Transverse colon (tissue), 4 donors: ENCODE measurements around the gene AQP12B. TPM values are rescaled to one million over a fixed set of nuclear protein-coding genes. Genes with fewer than 3 reads are reported as not detected.
A peak's percentile ranks its signal among the peaks of the same experiment; 100 is the strongest.

Experiments
- DNase-seq: peaks from one replicate; pipeline ENCODE4 v3.0.0-alpha.2; 2019
- H3K27ac ChIP-seq, 4 donors: fragments of 200-600 bp; sonication (generic); 2 replicates each; pipeline ENCODE4 v1.5.1; 2016 to 2018; ENCODE audit warnings: inconsistent platforms in 4 of 4
- H3K27me3 ChIP-seq: fragments of 200-600 bp; sonication (generic); 2 replicates; pipeline ENCODE4 v1.5.1; 2017; ENCODE audit warnings: inconsistent platforms
- H3K36me3 ChIP-seq, 4 donors: fragments of 200-600 bp; sonication (generic); 2 replicates each; pipeline ENCODE4 v1.5.1; 2017 to 2019; ENCODE audit warnings: inconsistent platforms in 4 of 4
- H3K4me1 ChIP-seq, 4 donors: fragments of 200-600 bp; sonication (generic); 2 replicates each; pipeline ENCODE4 v1.5.1; 2017 to 2020; ENCODE audit warnings: inconsistent platforms in 4 of 4
- H3K4me3 ChIP-seq, 4 donors: fragments of 200-600 bp; sonication (generic); 1 replicate in 1 of 4; 2 replicates in 3 of 4; pipeline versions ENCODE4 v1.5.1 to v1.6.1; 2017 to 2019; ENCODE audit warnings: inconsistent platforms in 4 of 4
- H3K9me3 ChIP-seq, 2 donors: fragments of 200-600 bp; sonication (generic); 2 replicates each; pipeline ENCODE4 v1.5.1; 2017 to 2019; ENCODE audit warnings: inconsistent platforms in 2 of 2
- CTCF ChIP-seq, 5 experiments: fragments of 200-600 bp in 3 of 5; fragments of 450-650 bp in 2 of 5; sonication (generic) in 3 of 5; IDR thresholded peaks; 1 replicate in 2 of 5; 2 replicates in 3 of 5; pipeline ENCODE4 v1.5.1; 2016 to 2017; ENCODE audit warnings: antibody characterized with exemption in 5 of 5, inconsistent platforms in 3 of 5, mild to moderate bottlenecking in 2 of 5, moderate library complexity in 1 of 5
- EP300 ChIP-seq: sonication (generic); formaldehyde crosslinking; IDR thresholded peaks from one replicate; pipeline ENCODE4 v1.6.1; 2017; ENCODE audit warnings: antibody characterized with exemption, low read depth
- POLR2A ChIP-seq: fragments of 450-650 bp; IDR thresholded peaks from one replicate; pipeline ENCODE4 v1.6.1; 2016; ENCODE audit warnings: antibody characterized with exemption, mild to moderate bottlenecking, moderate library complexity
- POLR2AphosphoS5 ChIP-seq, 3 donors: sonication (generic); formaldehyde crosslinking; IDR thresholded peaks; one replicate each; pipeline ENCODE4 v1.6.1; 2016; ENCODE audit warnings: antibody characterized with exemption in 3 of 3
- WGBS, 2 donors: methylation state at CpG; one replicate each; pipeline ENCODE4 v1.1.5; 2018; ENCODE audit warnings: low coverage in 1 of 2; 5-methylcytosine and 5-hydroxymethylcytosine counted together
- in situ Hi-C, 4 donors: fragments of 200-750 bp; cut with MboI; loops; one replicate each; pipeline versions ENCODE4 v1.15.0 to v1.15.1; 2017; ENCODE audit warnings: low sequenced_read_pairs in 3 of 4, low pct_ligation_motif_present in 1 of 4, low pct_unique_long_range_greater_than_20kb in 1 of 4
- intact Hi-C: fragments of 100-400 bp; cut with DNase I; formaldehyde crosslinking; loops from one replicate; pipeline ENCODE4 v1.15.1; 2023; ENCODE audit warnings: low total_unique reads
- total RNA-seq, 4 donors: library from RNA; depleted of rRNA; stranded (reverse); fragments of >200 nt; gene quantifications; one replicate each; pipeline ENCODE4 v1.1.0, GENCODE V29; 2016

Gene AQP12B
- total RNA-seq, 4 donors from 2014 or later: 0.55 to 1.5 TPM; not detected in 2

GRCh38 chr2:240629968-240630770 is 52.5 kb downstream of the AQP12B start:
- no peak overlapping the region for H3K4me3 ChIP-seq
- H3K4me1 ChIP-seq: no peaks in the 10 kb centered on the region
- no peaks in the 10 kb centered on the region for H3K27me3 ChIP-seq
- H3K27ac ChIP-seq: no peak overlapping the region
- peaks cover 0 to 12% (median 0%) of the 10 kb centered on the region in 4 donors for H3K36me3 ChIP-seq
- intact Hi-C loops (no loop called here), in situ Hi-C loops (no loop called here)
- peak; percentile 6 for DNase-seq
- TF ChIP-seq POLR2A: no peak
- TF ChIP-seq POLR2AphosphoS5 (IDR thresholded peaks at IDR 0.05): no peak
- TF ChIP-seq EP300: no peak
- no peak for TF ChIP-seq CTCF (IDR thresholded peaks at IDR 0.05)
- 94 to 98% methylated on average over 6 to 44 of the region's 50 CpGs for WGBS, 2 donors
- no peaks in the 10 kb centered on the region for H3K9me3 ChIP-seq

GRCh38 chr2:240629619-240629967 is 53.1 kb downstream of the AQP12B start:
- intact Hi-C loops: no loop called here
- TF ChIP-seq CTCF (IDR thresholded peaks at IDR 0.05) (no peak), POLR2A (no peak), EP300 (no peak)
- in situ Hi-C loops: no loop called here

GRCh38 chr2:240628808-240629618 is 53.7 kb downstream of the AQP12B start:
- intact Hi-C loops (no loop called here), in situ Hi-C loops (no loop called here)
- 77% methylated on average over 20 of the region's 20 CpGs; no CpG with 5 or more reads in 1 of the 2 donors for WGBS, 2 donors
- H3K36me3 ChIP-seq: peaks cover 0 to 12% (median 0%) of the 10 kb centered on the region in 4 donors
- H3K4me1 ChIP-seq: no peaks in the 10 kb centered on the region
- TF ChIP-seq CTCF (IDR thresholded peaks at IDR 0.05) (no peak), POLR2A (no peak), POLR2AphosphoS5 (IDR thresholded peaks at IDR 0.05) (no peak), EP300 (no peak)
- H3K27ac ChIP-seq: no peak overlapping the region
- H3K9me3 ChIP-seq: no peaks in the 10 kb centered on the region
- no peak overlapping the region for H3K4me3 ChIP-seq
- peak; percentile 4 for DNase-seq
- no peaks in the 10 kb centered on the region for H3K27me3 ChIP-seq

More at GRCh38 chr2:240629619-240629967, 53.1 kb downstream of the AQP12B start:
- 74% methylated on average over 5 of the region's 5 CpGs; no CpG with 5 or more reads in 1 of the 2 donors for WGBS, 2 donors
- Histone ChIP-seq H3K36me3 (peaks cover 0 to 12% (median 0%) of the 10 kb centered on the region in 4 donors), H3K27ac (no peak overlapping the region), H3K27me3 (no peaks in the 10 kb centered on the region), H3K4me3 (no peak overlapping the region), H3K4me1 (no peaks in the 10 kb centered on the region), H3K9me3 (no peaks in the 10 kb centered on the region)
- no peak for DNase-seq

- no peaks in the 10 kb centered on the region for H3K27me3 ChIP-seq
- H3K27ac ChIP-seq: no peak overlapping the region
- H3K36me3 ChIP-seq: peaks cover 0 to 12% (median 0%) of the 10 kb centered on the region in 4 donors
- no peak for TF ChIP-seq POLR2A
- no peak for TF ChIP-seq POLR2AphosphoS5 (IDR thresholded peaks at IDR 0.05)
- TF ChIP-seq EP300: no peak
- TF ChIP-seq CTCF (IDR thresholded peaks at IDR 0.05): no peak
- no peak overlapping the region for H3K4me3 ChIP-seq
- 88% methylated on average over 7 of the region's 7 CpGs; no CpG with 5 or more reads in 1 of the 2 donors for WGBS, 2 donors
- in situ Hi-C loops: no loop called here
- no peaks in the 10 kb centered on the region for H3K4me1 ChIP-seq
- no peaks in the 10 kb centered on the region for H3K9me3 ChIP-seq
- peak; percentile 2 for DNase-seq
- intact Hi-C loops: no loop called here
Observed at GRCh38 chr2:240628507-240628807, 54.2 kb downstream of the AQP12B start.
